Lung (tissue), 12 donors: ENCODE data around the gene LRRC74A. TPM values are rescaled to one million over a fixed set of nuclear protein-coding genes. Genes with fewer than 3 reads are reported as not detected.

Experiments used
- ATAC-seq: fragments of 200-7000 bp; cut with Tn5 transposase; one replicate; pipeline ENCODE4 v1.9.1; 2020; ENCODE audit warnings: moderate number of reproducible peaks; ENCODE audit not compliant: insufficient read depth, low FRiP score
- DNase-seq, 3 donors: peaks; one replicate each; pipeline ENCODE4 v3.0.0-alpha.2; 2013 to 2017
- H3K27ac ChIP-seq, 2 donors: one replicate each; pipeline ENCODE4 v1.5.1; 2013; ENCODE audit warnings: mild to moderate bottlenecking in 2 of 2, moderate library complexity in 2 of 2, control low read depth in 1 of 2, inconsistent platforms in 1 of 2, low read depth in 1 of 2, low read length in 1 of 2
- H3K27me3 ChIP-seq, 3 donors: one replicate each; pipeline ENCODE4 v1.5.1; 2013; ENCODE audit warnings: low read length in 2 of 3; ENCODE audit not compliant: control insufficient read depth in 3 of 3, insufficient read depth in 3 of 3
- H3K36me3 ChIP-seq, 4 donors: one replicate each; pipeline ENCODE4 v1.5.1; 2013; ENCODE audit warnings: low read length in 4 of 4, mild to moderate bottlenecking in 1 of 4, moderate library complexity in 1 of 4; ENCODE audit not compliant: control insufficient read depth in 4 of 4, insufficient read depth in 4 of 4
- H3K4me1 ChIP-seq, 5 donors: one replicate each; pipeline ENCODE4 v1.5.1; 2013; ENCODE audit warnings: low read length in 5 of 5, mild to moderate bottlenecking in 2 of 5, moderate library complexity in 1 of 5; ENCODE audit not compliant: control insufficient read depth in 5 of 5, insufficient read depth in 5 of 5
- H3K4me3 ChIP-seq: one replicate; pipeline ENCODE4 v1.5.1; 2013; ENCODE audit warnings: mild to moderate bottlenecking, control low read depth, moderate library complexity
- H3K9ac ChIP-seq, 2 donors: one replicate each; pipeline ENCODE4 v1.5.1; 2013; ENCODE audit warnings: low read length in 2 of 2, control low read depth in 1 of 2; ENCODE audit not compliant: insufficient read depth in 1 of 2
- H3K9me3 ChIP-seq, 4 donors: one replicate each; pipeline ENCODE4 v1.5.1; 2013; ENCODE audit warnings: low read length in 3 of 4, mild to moderate bottlenecking in 1 of 4, moderate library complexity in 1 of 4; ENCODE audit not compliant: control insufficient read depth in 4 of 4, insufficient read depth in 3 of 4
- WGBS, 2 donors: extraction: QIAGEN DNeasy Blood & Tissue Kit; methylation state at CpG; one replicate each; pipeline ENCODE4 v1.1.7; 2013; 5-methylcytosine and 5-hydroxymethylcytosine counted together
- polyA plus RNA-seq, 2 donors: library from polyadenylated mRNA; stranded (reverse); fragments of 200-250 nt; gene quantifications; one replicate each; pipeline ENCODE4 v1.2.1, GENCODE V29; 2013
- total RNA-seq, 2 donors: library from RNA; depleted of rRNA in 1 of 2; stranded (reverse); fragments of >200 nt in 1 of 2; gene quantifications; one replicate each; pipeline ENCODE4 v1.2.1, GENCODE V29; 2014 to 2021
- TF ChIP-seq, protein P1 (sequence below): IDR thresholded peaks from 2 replicates; pipeline ENCODE4 v1.5.1; 2012; ENCODE audit warnings: mild to moderate bottlenecking; ENCODE audit errors: control extremely low read depth, extremely low read depth
- donor health status: control.
- donor health status: control.
- donor health status: Bipolar disorder and iron deficiency.
- donor health status: healthy.
- donor health status: DM: yes; HTN: yes; CAD: no.

The LRRC74A gene
- total and polyA plus RNA-seq, 4 donors, result not detected

DNA sequence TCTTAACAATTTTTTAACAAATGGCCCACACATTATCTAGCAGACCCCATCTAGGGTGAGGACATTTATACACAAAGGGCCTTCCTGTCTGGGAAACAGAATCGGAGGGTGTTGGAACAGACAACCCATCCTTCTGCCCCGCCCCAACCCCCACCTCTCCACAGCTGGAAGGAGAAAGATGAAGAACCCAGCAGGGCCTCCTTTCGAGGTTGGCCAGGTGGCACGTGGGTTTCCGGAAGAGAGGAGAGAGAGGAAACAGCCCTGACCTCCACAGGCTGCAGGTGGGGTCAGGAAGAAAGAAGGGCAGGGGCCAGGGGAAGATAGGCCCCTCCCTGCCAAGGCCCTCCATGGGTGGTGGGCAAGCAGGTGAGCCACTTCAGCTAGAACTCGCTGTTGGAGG, 57.2 kb downstream of the LRRC74A start:
- Histone ChIP-seq H3K4me1 (peaks cover 0 to 35% (median 11%) of the 10 kb centered on the region in 5 donors), H3K9me3 (no peaks in the 10 kb centered on the region), H3K4me3 (no peak overlapping the region), H3K36me3 (no peaks in the 10 kb centered on the region), H3K27me3 (no peaks in the 10 kb centered on the region), H3K27ac (no peak overlapping the region), H3K9ac (no peak overlapping the region)
- no peak for ATAC-seq
- TF ChIP-seq, protein P1, sequence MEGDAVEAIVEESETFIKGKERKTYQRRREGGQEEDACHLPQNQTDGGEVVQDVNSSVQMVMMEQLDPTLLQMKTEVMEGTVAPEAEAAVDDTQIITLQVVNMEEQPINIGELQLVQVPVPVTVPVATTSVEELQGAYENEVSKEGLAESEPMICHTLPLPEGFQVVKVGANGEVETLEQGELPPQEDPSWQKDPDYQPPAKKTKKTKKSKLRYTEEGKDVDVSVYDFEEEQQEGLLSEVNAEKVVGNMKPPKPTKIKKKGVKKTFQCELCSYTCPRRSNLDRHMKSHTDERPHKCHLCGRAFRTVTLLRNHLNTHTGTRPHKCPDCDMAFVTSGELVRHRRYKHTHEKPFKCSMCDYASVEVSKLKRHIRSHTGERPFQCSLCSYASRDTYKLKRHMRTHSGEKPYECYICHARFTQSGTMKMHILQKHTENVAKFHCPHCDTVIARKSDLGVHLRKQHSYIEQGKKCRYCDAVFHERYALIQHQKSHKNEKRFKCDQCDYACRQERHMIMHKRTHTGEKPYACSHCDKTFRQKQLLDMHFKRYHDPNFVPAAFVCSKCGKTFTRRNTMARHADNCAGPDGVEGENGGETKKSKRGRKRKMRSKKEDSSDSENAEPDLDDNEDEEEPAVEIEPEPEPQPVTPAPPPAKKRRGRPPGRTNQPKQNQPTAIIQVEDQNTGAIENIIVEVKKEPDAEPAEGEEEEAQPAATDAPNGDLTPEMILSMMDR, result no peak
- 42 to 56% methylated on average over 6 of the region's 6 CpGs for WGBS, 2 donors
- no peak for DNase-seq

DNA sequence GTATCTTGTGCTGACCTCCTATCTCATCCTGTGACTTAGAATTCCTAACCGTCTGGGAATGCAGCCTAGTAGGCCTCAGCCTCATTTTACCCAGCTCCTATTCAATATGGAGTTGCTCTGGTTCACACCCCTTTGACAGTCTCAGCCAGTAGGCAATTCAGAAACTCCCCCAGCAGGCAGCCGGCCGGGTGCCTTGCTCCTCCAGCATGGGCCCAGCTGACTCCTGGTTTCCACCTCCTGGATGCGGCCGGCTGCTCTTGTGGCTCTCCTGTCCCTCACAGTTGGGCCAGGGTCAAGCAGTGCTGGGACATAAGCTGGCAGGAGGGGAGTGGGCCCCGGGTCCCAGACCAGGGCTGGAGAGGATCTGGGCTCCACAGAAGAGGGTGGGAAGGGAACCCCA, 58.2 kb downstream of the LRRC74A start:
- Histone ChIP-seq H3K27me3 (no peaks in the 10 kb centered on the region), H3K36me3 (no peaks in the 10 kb centered on the region), H3K27ac (peak overlapping the region in 1 of 2 donors; percentile 72), H3K4me1 (peaks cover 0 to 35% (median 11%) of the 10 kb centered on the region in 5 donors), H3K9ac (no peak overlapping the region), H3K4me3 (no peak overlapping the region), H3K9me3 (no peaks in the 10 kb centered on the region)
- DNase-seq (no peak), ATAC-seq (no peak)
- 84 to 93% methylated on average over 6 of the region's 6 CpGs for WGBS, 2 donors
- TF ChIP-seq, protein P1, result no peak

DNA sequence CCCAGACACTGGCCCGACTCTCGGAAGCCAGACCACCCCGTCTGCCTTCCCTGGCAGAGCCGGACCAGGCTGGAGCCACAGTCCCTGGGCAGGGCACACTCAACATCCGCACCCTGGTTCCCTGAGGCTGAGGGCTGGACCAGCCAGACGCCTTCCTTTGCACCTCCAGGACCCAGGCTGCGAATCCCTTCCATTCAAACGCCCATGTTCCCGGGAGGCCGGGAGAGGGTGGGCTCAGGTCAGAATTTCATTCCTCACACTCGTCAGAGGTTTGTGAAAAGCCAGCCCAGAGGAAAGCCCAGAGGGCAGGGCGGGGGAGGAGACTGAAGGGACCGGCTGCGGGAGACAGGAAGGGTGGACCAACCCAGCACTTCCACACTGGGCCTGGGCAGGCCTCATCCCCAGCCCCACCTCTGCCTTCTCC, 58.7 kb downstream of the LRRC74A start:
- peaks cover 0 to 35% (median 11%) of the 10 kb centered on the region in 5 donors for H3K4me1 ChIP-seq

More for the DNA sequence above, 58.7 kb downstream of the LRRC74A start:
- no peaks in the 10 kb centered on the region for H3K36me3 ChIP-seq
- H3K4me3 ChIP-seq, result no peak overlapping the region
- no peak overlapping the region for H3K9ac ChIP-seq
- no peak for ATAC-seq
- H3K9me3 ChIP-seq, result no peaks in the 10 kb centered on the region
- H3K27ac ChIP-seq, result peak overlapping the region in 1 of 2 donors; percentile 72
- no peak for DNase-seq
- 67 to 72% methylated on average over 14 of the region's 14 CpGs for WGBS, 2 donors
- TF ChIP-seq, protein P1, result no peak
- no peaks in the 10 kb centered on the region for H3K27me3 ChIP-seq
